SK-N-SH treated with all-trans-retinoic acid at 6 μM for 48 hours (cell line): ENCODE data around the gene NUP54.

Experiments
- ATAC-seq: fragments of 200-7000 bp; cut with Tn5 transposase; 3 replicates; pipeline ENCODE4 v1.9.1; 2020; ENCODE audit warnings: mild to moderate bottlenecking, moderate library complexity
- ARNTL ChIP-seq: fragments of 450-650 bp; formaldehyde crosslinking; IDR thresholded peaks from 2 replicates; pipeline ENCODE4 v1.5.0; 2020; ENCODE audit warnings: low read depth, mild to moderate bottlenecking, moderate library complexity, borderline replicate concordance
- BACH2 ChIP-seq: fragments of 250-450 bp; sonication (Bioruptor Pico); IDR thresholded peaks from 2 replicates; pipeline ENCODE4 v1.9.0; 2021; ENCODE audit warnings: mild to moderate bottlenecking, borderline replicate concordance
- CSDC2 ChIP-seq: fragments of 250-450 bp; sonication (Bioruptor Pico); IDR thresholded peaks from 2 replicates; pipeline ENCODE4 v1.5.0; 2020; ENCODE audit warnings: mild to moderate bottlenecking, moderate library complexity
- ESRRG ChIP-seq: fragments of 250-450 bp; sonication (Bioruptor Pico); IDR thresholded peaks from 2 replicates; pipeline ENCODE4 v1.6.1; 2021; ENCODE audit warnings: mild to moderate bottlenecking
- ISL1 ChIP-seq: fragments of 250-450 bp; sonication (Bioruptor Pico); IDR thresholded peaks from 2 replicates; pipeline ENCODE4 v2.1.2; 2022; ENCODE audit warnings: mild to moderate bottlenecking, moderate library complexity
- OSR1 ChIP-seq: fragments of 250-450 bp; sonication (Bioruptor Pico); IDR thresholded peaks from 2 replicates; pipeline ENCODE4 v1.8.0; 2022; ENCODE audit warnings: moderate library complexity, mild to moderate bottlenecking, inconsistent platforms
- POU6F1 ChIP-seq: fragments of 250-450 bp; sonication (Bioruptor Pico); IDR thresholded peaks from 2 replicates; pipeline ENCODE4 v1.8.0; 2021; ENCODE audit warnings: low read depth, mild to moderate bottlenecking, moderate library complexity, borderline replicate concordance
- RARB ChIP-seq: fragments of 250-450 bp; sonication (Bioruptor Pico); IDR thresholded peaks from 2 replicates; pipeline ENCODE4 v1.8.0; 2021; ENCODE audit warnings: mild to moderate bottlenecking, moderate library complexity
- SNAI2 ChIP-seq: fragments of 250-450 bp; sonication (Bioruptor Pico); IDR thresholded peaks from 2 replicates; pipeline ENCODE4 v1.5.0; 2020; ENCODE audit warnings: mild to moderate bottlenecking, moderate library complexity
- TCF4 ChIP-seq: fragments of 250-450 bp; sonication (Bioruptor Pico); IDR thresholded peaks from 2 replicates; pipeline ENCODE4 v1.8.0; 2021; ENCODE audit warnings: mild to moderate bottlenecking, moderate library complexity, borderline replicate concordance
- TOX ChIP-seq: fragments of 250-450 bp; sonication (Bioruptor Pico); IDR thresholded peaks from 2 replicates; pipeline ENCODE4 v1.8.0; 2021; ENCODE audit warnings: mild to moderate bottlenecking, moderate library complexity, borderline replicate concordance
- ZC3H10 ChIP-seq: fragments of 250-450 bp; sonication (Bioruptor Pico); IDR thresholded peaks from 2 replicates; pipeline ENCODE4 v1.5.1; 2021; ENCODE audit warnings: mild to moderate bottlenecking, moderate library complexity
- ZFP3 ChIP-seq: fragments of 250-450 bp; sonication (Bioruptor Pico); IDR thresholded peaks from 2 replicates; pipeline ENCODE4 v1.5.0; 2020; ENCODE audit warnings: mild to moderate bottlenecking, moderate library complexity
- ZFP30 ChIP-seq: fragments of 450-650 bp; formaldehyde crosslinking; IDR thresholded peaks from 2 replicates; pipeline ENCODE4 v1.5.0; 2022; ENCODE audit warnings: mild to moderate bottlenecking, moderate library complexity
- ZNF565 ChIP-seq: fragments of 450-650 bp; formaldehyde crosslinking; conservative IDR thresholded peaks from 2 replicates; pipeline ENCODE4 v1.5.0; 2020; ENCODE audit warnings: low read depth, mild to moderate bottlenecking, moderate library complexity
- ZNF8 ChIP-seq: fragments of 450-650 bp; formaldehyde crosslinking; IDR thresholded peaks from 2 replicates; pipeline ENCODE4 v1.5.0; 2020; ENCODE audit warnings: mild to moderate bottlenecking, moderate library complexity
- TF ChIP-seq, protein P1 (sequence below): fragments of 250-450 bp; sonication (Bioruptor Pico); IDR thresholded peaks from 2 replicates; pipeline ENCODE4 v1.8.0; 2020; ENCODE audit warnings: mild to moderate bottlenecking, moderate library complexity, borderline replicate concordance
- TF ChIP-seq, protein P2 (sequence below): fragments of 250-450 bp; sonication (Bioruptor Pico); IDR thresholded peaks from 2 replicates; pipeline ENCODE4 v1.5.1; 2020; ENCODE audit warnings: low read depth, mild to moderate bottlenecking, moderate library complexity
- TF ChIP-seq, protein P3 (sequence below): fragments of 250-450 bp; sonication (Bioruptor Pico); IDR thresholded peaks from 2 replicates; pipeline ENCODE4 v1.5.1; 2021; ENCODE audit warnings: mild to moderate bottlenecking, moderate library complexity

NUP54 gene

GRCh38 chr4:76125816-76126215, 22.4 kb downstream of the NUP54 start (continued):
- TF ChIP-seq POU6F1 (CRISPR knock-in tag) (no peak), RARB (CRISPR knock-in tag) (no peak), ZFP3 (CRISPR knock-in tag) (no peak), ZNF565 (no peak), OSR1 (CRISPR knock-in tag) (no peak), BACH2 (CRISPR knock-in tag) (no peak)

DNA sequence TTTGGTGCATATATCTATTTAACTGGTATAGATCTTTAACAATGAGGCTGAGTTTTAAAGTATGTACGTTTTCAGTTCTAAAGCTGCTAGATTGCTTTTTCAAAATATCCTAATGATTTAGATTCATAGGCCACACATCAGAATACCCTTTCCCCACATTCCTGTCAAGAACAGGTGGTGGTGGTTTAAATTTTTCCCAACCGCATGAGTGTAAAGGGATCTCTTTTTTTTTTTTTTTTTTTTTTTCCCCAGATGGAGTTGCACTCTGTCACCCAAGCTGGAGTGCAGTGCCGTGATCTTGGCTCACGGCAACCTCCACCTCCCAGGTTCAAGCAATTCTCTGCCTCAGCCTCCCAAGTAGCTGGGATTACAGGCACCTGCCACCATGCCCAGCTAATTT, 28.0 kb downstream of the NUP54 start:
- no peak for ATAC-seq
- TF ChIP-seq ZFP3 (CRISPR knock-in tag) (no peak), TCF4 (CRISPR knock-in tag) (no peak), ZFP30 (CRISPR knock-in tag) (no peak), BACH2 (CRISPR knock-in tag) (no peak), OSR1 (CRISPR knock-in tag) (no peak)
- TF ChIP-seq, all 23 proteins: peak for 0

GRCh38 chr4:76117536-76117935, 30.7 kb downstream of the NUP54 start:
- ATAC-seq, result no peak
- no peak for TF ChIP-seq ISL1 (CRISPR knock-in tag)
- TF ChIP-seq, protein P1, sequence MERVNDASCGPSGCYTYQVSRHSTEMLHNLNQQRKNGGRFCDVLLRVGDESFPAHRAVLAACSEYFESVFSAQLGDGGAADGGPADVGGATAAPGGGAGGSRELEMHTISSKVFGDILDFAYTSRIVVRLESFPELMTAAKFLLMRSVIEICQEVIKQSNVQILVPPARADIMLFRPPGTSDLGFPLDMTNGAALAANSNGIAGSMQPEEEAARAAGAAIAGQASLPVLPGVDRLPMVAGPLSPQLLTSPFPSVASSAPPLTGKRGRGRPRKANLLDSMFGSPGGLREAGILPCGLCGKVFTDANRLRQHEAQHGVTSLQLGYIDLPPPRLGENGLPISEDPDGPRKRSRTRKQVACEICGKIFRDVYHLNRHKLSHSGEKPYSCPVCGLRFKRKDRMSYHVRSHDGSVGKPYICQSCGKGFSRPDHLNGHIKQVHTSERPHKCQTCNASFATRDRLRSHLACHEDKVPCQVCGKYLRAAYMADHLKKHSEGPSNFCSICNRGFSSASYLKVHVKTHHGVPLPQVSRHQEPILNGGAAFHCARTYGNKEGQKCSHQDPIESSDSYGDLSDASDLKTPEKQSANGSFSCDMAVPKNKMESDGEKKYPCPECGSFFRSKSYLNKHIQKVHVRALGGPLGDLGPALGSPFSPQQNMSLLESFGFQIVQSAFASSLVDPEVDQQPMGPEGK (CRISPR knock-in tag), result no peak
- TF ChIP-seq ESRRG (CRISPR knock-in tag), result no peak
- no peak for TF ChIP-seq TCF4 (CRISPR knock-in tag)
- no peak for TF ChIP-seq CSDC2 (CRISPR knock-in tag)
- TF ChIP-seq TOX (CRISPR knock-in tag), result no peak
- TF ChIP-seq, protein P2, sequence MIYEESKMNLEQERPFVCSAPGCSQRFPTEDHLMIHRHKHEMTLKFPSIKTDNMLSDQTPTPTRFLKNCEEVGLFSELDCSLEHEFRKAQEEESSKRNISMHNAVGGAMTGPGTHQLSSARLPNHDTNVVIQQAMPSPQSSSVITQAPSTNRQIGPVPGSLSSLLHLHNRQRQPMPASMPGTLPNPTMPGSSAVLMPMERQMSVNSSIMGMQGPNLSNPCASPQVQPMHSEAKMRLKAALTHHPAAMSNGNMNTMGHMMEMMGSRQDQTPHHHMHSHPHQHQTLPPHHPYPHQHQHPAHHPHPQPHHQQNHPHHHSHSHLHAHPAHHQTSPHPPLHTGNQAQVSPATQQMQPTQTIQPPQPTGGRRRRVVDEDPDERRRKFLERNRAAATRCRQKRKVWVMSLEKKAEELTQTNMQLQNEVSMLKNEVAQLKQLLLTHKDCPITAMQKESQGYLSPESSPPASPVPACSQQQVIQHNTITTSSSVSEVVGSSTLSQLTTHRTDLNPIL (CRISPR knock-in tag), result no peak
- TF ChIP-seq, all 23 proteins: peak for 0

- ATAC-seq, result no peak
- TF ChIP-seq SNAI2 (CRISPR knock-in tag), result no peak
- TF ChIP-seq, protein P1 (CRISPR knock-in tag), result no peak
- TF ChIP-seq ZNF565, result no peak
- TF ChIP-seq ZFP3 (CRISPR knock-in tag), result no peak
- TF ChIP-seq CSDC2 (CRISPR knock-in tag), result no peak
- no peak for TF ChIP-seq TOX (CRISPR knock-in tag)
- no peak for TF ChIP-seq OSR1 (CRISPR knock-in tag)
- TF ChIP-seq, protein P2 (CRISPR knock-in tag), result no peak
- TF ChIP-seq, all 23 proteins: peak for 0
These were observed 31.4 kb downstream of the NUP54 start for GRCh38 chr4:76116821-76117220.

- TF ChIP-seq, protein P1 (CRISPR knock-in tag), result no peak
- no peak for TF ChIP-seq CSDC2 (CRISPR knock-in tag)
- no peak for TF ChIP-seq ZC3H10 (CRISPR knock-in tag)
- no peak for TF ChIP-seq ARNTL (CRISPR knock-in tag)
- no peak for TF ChIP-seq ESRRG (CRISPR knock-in tag)
- TF ChIP-seq ZFP3 (CRISPR knock-in tag), result no peak
- TF ChIP-seq, protein P3, sequence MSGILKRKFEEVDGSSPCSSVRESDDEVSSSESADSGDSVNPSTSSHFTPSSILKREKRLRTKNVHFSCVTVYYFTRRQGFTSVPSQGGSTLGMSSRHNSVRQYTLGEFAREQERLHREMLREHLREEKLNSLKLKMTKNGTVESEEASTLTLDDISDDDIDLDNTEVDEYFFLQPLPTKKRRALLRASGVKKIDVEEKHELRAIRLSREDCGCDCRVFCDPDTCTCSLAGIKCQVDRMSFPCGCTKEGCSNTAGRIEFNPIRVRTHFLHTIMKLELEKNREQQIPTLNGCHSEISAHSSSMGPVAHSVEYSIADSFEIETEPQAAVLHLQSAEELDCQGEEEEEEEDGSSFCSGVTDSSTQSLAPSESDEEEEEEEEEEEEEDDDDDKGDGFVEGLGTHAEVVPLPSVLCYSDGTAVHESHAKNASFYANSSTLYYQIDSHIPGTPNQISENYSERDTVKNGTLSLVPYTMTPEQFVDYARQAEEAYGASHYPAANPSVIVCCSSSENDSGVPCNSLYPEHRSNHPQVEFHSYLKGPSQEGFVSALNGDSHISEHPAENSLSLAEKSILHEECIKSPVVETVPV, result no peak
- no peak for TF ChIP-seq RARB (CRISPR knock-in tag)
- TF ChIP-seq ZNF8, result no peak
- TF ChIP-seq, all 23 proteins: peak for 0
These were observed 39.6 kb downstream of the NUP54 start for GRCh38 chr4:76108467-76109181.

More at GRCh38 chr4:76108467-76109181, 39.6 kb downstream of the NUP54 start:
- peak; percentile 39; the same call in 1 of the 3 replicates for ATAC-seq
